HFFc6 (cell line): ENCODE results near the gene ARHGEF6. TPM values are rescaled to one million over a fixed set of nuclear protein-coding genes. Genes with fewer than 3 reads are reported as not detected.

Experiments
- DNase-seq: peaks from one replicate; pipeline ENCODE4 v3.0.0-alpha.2; 2018
- H3K27ac Mint-ChIP-seq: 2 replicates; pipeline ENCODE4 v1.8.0; 2020; ENCODE audit warnings: mild to moderate bottlenecking, mixed read lengths
- H3K27me3 Mint-ChIP-seq: 2 replicates; pipeline ENCODE4 v1.8.0; 2021; ENCODE audit warnings: mild to moderate bottlenecking, moderate library complexity, mixed read lengths; ENCODE audit not compliant: insufficient read depth
- H3K36me3 Mint-ChIP-seq: 2 replicates; pipeline ENCODE4 v1.8.0; 2021; ENCODE audit warnings: low read depth, mixed read lengths
- H3K4me1 Mint-ChIP-seq: 2 replicates; pipeline ENCODE4 v1.8.0; 2020; ENCODE audit warnings: low read depth, mixed read lengths
- H3K4me3 Mint-ChIP-seq: 2 replicates; pipeline ENCODE4 v1.8.0; 2020; ENCODE audit warnings: mild to moderate bottlenecking, moderate library complexity, mixed read lengths
- H3K9me3 Mint-ChIP-seq: 2 replicates; pipeline ENCODE4 v1.8.0; 2020; ENCODE audit warnings: mild to moderate bottlenecking, mixed read lengths
- CTCF ChIP-seq: fragments of 200-600 bp; sonication (generic); IDR thresholded peaks from 2 replicates; pipeline ENCODE4 v1.5.0; 2021; ENCODE audit warnings: antibody characterized with exemption, mild to moderate bottlenecking
- total RNA-seq, 6 experiments: library from RNA; stranded (reverse); fragmentation: NEBNext Ultra II Directional; extraction: Animal tissue kit (Norgen Biotek cat#: 25700); gene quantifications; 2 replicates in 1 of 6; 3 replicates in 5 of 6; pipeline ENCODE4 v1.2.3, GENCODE V29; 2021

Gene ARHGEF6
- total RNA-seq, 6 experiments from 2014 or later: 2.5 to 5.4 (median 4.9) TPM

DNA sequence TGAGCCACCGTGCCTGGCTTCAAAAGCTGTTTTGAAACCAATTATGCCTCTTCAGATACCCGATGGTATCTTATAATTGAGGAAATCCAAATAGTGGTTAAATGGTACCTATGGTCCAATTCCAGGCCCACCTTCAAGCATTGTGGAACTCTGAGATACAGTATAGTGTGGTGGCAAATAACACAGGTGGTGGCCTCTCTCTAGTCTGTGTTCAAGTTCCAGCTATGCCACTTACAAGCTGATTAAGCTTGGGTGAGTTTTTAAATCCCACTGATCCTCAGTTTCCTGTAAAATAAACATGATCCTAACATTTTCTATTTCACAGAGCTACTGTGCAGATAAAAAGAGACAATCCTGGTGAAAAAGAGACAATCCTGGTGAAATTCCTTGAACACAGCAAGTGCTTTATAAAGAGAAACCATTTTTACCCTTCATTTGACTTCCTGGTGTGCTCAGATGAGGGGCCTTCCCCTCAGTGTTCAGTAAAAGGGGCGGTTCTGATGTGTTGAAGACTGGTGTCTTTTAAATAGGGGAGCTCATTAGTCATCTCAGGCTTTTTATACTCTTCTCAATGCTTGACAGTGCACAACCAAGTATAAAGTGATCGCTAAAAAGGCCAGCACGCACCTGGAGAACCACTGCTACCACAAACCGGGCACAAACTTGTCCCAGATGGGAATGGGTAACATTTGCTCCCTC, 163.6 kb downstream of the ARHGEF6 start:
- Mint-ChIP-seq H3K4me1 (no peaks in the 10 kb centered on the region), H3K27ac (no peak overlapping the region), H3K36me3 (no peaks in the 10 kb centered on the region), H3K4me3 (no peak overlapping the region), H3K9me3 (no peaks in the 10 kb centered on the region), H3K27me3 (peaks cover 2% of the 10 kb centered on the region)
- DNase-seq: no peak
- no peak for TF ChIP-seq CTCF

Other genes with a start within 250 kb of the ARHGEF6 start
- gene VGLL1, start 248.7 kb downstream of the ARHGEF6 start, total RNA-seq: not detected
- gene CD40LG, start 132.8 kb downstream of the ARHGEF6 start, total RNA-seq: not detected
- 100 to 1,000 TPM; 127 to 191 (median 178) TPM for gene RBMX, start 99.8 kb upstream of the ARHGEF6 start, total RNA-seq